ENCODE data around the gene SETBP1.

Gene SETBP1

GRCh38 chr18:44842588-44843412, 162.1 kb downstream of the SETBP1 start:
- DNase-seq (ENCODE audit: low spot score) = no peak

GRCh38 chr18:44844486-44844885, 163.8 kb downstream of the SETBP1 start:
- no peak for DNase-seq (ENCODE audit: low spot score)

- DNase-seq (ENCODE audit: low spot score) = no peak
These were observed 165.8 kb downstream of the SETBP1 start for GRCh38 chr18:44846450-44846849.

GRCh38 chr18:44848644-44849335, 168.1 kb downstream of the SETBP1 start:
- DNase-seq (ENCODE audit: low spot score) = no peak

GRCh38 chr18:44849361-44849760, 168.7 kb downstream of the SETBP1 start:
- DNase-seq (ENCODE audit: low spot score) = no peak

GRCh38 chr18:44850001-44850400, 169.3 kb downstream of the SETBP1 start:
- DNase-seq (ENCODE audit: low spot score) = no peak

- DNase-seq (ENCODE audit: low spot score) = no peak
These were observed 171.4 kb downstream of the SETBP1 start for GRCh38 chr18:44851856-44852621.

- DNase-seq (ENCODE audit: low spot score) = no peak
These were observed 172.1 kb downstream of the SETBP1 start for GRCh38 chr18:44852818-44853217.

- no peak for DNase-seq (ENCODE audit: low spot score)
These were observed 172.7 kb downstream of the SETBP1 start for GRCh38 chr18:44853430-44853829.

GRCh38 chr18:44855681-44856080, 175.0 kb downstream of the SETBP1 start:
- DNase-seq (ENCODE audit: low spot score) = peak; percentile 18

- no peak for DNase-seq (ENCODE audit: low spot score)
These were observed 175.5 kb downstream of the SETBP1 start for GRCh38 chr18:44856157-44856556.

- no peak for DNase-seq (ENCODE audit: low spot score)
These were observed 176.4 kb downstream of the SETBP1 start for GRCh38 chr18:44857081-44857480.

- DNase-seq (ENCODE audit: low spot score) = no peak
These were observed 177.2 kb downstream of the SETBP1 start for GRCh38 chr18:44857744-44858491.

GRCh38 chr18:44859263-44859662, 178.6 kb downstream of the SETBP1 start:
- no peak for DNase-seq (ENCODE audit: low spot score)

GRCh38 chr18:44859751-44860439, 179.2 kb downstream of the SETBP1 start:
- DNase-seq (ENCODE audit: low spot score) = no peak

- DNase-seq (ENCODE audit: low spot score) = no peak
These were observed 181.4 kb downstream of the SETBP1 start for GRCh38 chr18:44862112-44862511.

GRCh38 chr18:44866103-44866502, 185.4 kb downstream of the SETBP1 start:
- DNase-seq (ENCODE audit: low spot score) = no peak

- no peak for DNase-seq (ENCODE audit: low spot score)
These were observed 188.8 kb downstream of the SETBP1 start for GRCh38 chr18:44869533-44869932.

GRCh38 chr18:44870631-44871502, 190.2 kb downstream of the SETBP1 start:
- no peak for DNase-seq (ENCODE audit: low spot score)

- DNase-seq (ENCODE audit: low spot score) = no peak
These were observed 191.1 kb downstream of the SETBP1 start for GRCh38 chr18:44871771-44872170.

Measured in AG08395 (cell line).